D721Med (cell line): ENCODE results near the gene AUTS2.

Experiments used
- DNase-seq: peaks from one replicate; pipeline ENCODE4 v3.0.0; 2011; ENCODE audit warnings: low spot score; ENCODE audit not compliant: insufficient read length
- FAIRE-seq: peaks from 2 replicates; lab custom pipeline; 2011; peaks lifted over from hg19 to GRCh38; lab: Jason Lieb, UNC
- CTCF ChIP-seq: IDR thresholded peaks from 2 replicates; pipeline ENCODE4 v1.5.1; 2012; ENCODE audit warnings: mild to moderate bottlenecking, control low read depth; ENCODE audit not compliant: insufficient read depth; ENCODE audit errors: missing control alignments

AUTS2 gene

DNA sequence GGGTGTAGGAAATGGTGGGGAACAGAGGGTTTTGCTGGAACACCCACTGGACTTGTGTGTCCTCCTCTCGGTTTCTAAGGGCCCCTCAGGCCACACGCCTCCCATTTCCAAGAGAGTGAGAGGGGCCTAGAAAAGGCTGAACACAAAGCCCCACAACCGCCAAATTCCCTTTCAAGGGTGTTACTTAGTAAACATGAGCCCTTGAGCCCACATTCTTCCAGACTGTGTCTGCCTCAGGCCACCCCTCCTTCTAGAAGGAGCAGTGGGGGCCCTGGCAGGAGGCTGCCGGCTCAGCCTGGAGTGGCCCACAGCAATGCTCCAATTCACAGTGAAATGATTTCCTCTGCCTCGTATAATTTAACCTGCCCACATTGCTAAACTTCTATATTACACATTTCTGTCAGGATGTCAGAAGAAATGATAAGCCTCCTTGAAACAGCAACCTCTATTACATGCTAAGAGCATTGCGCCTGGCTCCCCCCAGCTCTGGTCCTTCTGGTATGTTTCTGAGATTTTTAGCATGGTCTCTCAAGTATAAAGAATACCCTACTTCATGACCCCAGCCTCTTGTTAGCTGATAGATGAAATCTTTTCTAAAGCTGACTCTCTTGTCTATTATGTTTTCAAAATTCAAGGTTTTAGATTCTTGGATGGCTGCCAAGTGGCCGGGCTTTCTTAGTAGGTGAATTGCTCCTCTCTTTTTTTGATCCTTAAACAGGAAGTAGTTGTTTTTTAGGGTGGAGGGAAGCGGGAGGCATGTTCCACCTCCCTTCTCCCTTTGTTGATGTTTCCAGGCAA lies 859.8 kb downstream of the AUTS2 start:
- DNase-seq (no peak), FAIRE-seq (no peak)
- no peak for TF ChIP-seq CTCF

GRCh38 chr7:70458745-70459144 lies 860.5 kb downstream of the AUTS2 start:
- no peak for TF ChIP-seq CTCF
- FAIRE-seq (no peak), DNase-seq (no peak)

GRCh38 chr7:70459546-70459945 lies 861.3 kb downstream of the AUTS2 start:
- DNase-seq, result no peak
- TF ChIP-seq CTCF, result no peak
- FAIRE-seq, result no peak

GRCh38 chr7:70460071-70460470 lies 861.8 kb downstream of the AUTS2 start:
- no peak for TF ChIP-seq CTCF
- FAIRE-seq, result no peak
- no peak for DNase-seq

DNA sequence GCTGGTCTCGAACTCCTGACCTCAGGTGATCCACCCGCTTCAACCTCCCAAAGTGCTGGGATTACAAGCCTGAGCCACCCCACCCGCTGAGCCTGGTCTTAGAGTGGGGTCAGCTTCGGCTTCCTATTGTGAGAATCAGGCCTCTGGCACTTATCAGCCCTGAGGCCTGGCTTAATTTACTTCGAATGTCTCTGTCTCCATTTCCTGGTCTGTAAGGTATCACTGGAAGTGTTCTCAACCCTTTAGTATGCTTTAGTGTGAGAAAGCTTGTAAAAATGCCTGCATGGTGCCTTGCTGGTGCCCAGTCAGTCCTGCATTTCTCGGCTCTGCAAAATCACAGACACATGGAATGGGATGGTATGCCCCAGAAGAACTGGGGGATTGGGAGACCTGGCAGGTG lies 862.3 kb downstream of the AUTS2 start:
- no peak for DNase-seq
- FAIRE-seq, result no peak
- no peak for TF ChIP-seq CTCF

DNA sequence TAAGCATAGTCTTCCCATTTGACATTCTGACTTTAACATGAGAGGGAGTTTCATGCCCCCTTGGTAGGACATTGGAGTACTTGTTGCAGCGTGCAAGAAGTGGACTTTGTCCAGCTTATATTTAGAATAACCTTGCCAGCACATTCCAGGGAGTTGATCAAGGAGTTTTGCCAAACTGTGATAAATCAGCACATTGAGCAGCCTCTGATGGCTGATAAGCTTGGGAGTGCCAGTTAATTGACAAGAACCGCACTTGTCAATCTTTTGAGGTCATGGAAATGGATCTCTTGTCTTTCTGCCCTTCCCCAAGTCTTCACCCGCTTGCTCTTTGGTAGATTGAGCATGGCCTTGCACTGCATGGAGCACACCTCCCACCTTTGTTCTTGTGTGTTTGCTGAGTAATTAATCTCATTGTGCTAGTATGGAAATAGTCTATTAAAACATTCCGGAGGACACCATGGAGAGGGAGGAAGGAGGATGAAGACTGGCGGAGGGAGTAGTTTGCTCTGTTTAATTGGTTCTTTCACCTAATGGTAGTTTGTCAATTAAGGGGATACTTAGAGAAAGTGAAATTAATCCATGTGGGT lies 865.2 kb downstream of the AUTS2 start:
- no peak for TF ChIP-seq CTCF
- FAIRE-seq (no peak), DNase-seq (no peak)
